Stomach (tissue), 9 donors: ENCODE data around the gene WFDC6. TPM values are rescaled to one million over a fixed set of nuclear protein-coding genes. Genes with fewer than 3 reads are reported as not detected.
A peak's percentile ranks its signal among the peaks of the same experiment; 100 is the strongest.

Experiments used
- DNase-seq, 2 donors: peaks; one replicate each; pipeline versions ENCODE4 v3.0.0 to v3.0.0-alpha.2; 2013 to 2019
- H3K27ac ChIP-seq, 5 donors: fragments of 200-600 bp in 4 of 5; sonication (generic) in 4 of 5; one replicate each; pipeline ENCODE4 v1.5.1; 2013 to 2019; ENCODE audit warnings: mild to moderate bottlenecking in 1 of 5, moderate library complexity in 1 of 5
- H3K27me3 ChIP-seq, 3 donors: fragments of 200-600 bp; sonication (generic); one replicate each; pipeline ENCODE4 v1.5.1; 2017 to 2019; ENCODE audit warnings: mixed run types in 1 of 3
- H3K36me3 ChIP-seq, 4 donors: fragments of 200-600 bp; sonication (generic); 1 replicate in 3 of 4; 2 replicates in 1 of 4; pipeline ENCODE4 v1.5.1; 2016 to 2019
- H3K4me1 ChIP-seq, 4 donors: fragments of 200-600 bp; sonication (generic); one replicate each; pipeline ENCODE4 v1.5.1; 2016 to 2019
- H3K4me3 ChIP-seq, 4 donors: fragments of 200-600 bp; sonication (generic) in 3 of 4; one replicate each; pipeline ENCODE4 v1.5.1; 2016 to 2019; ENCODE audit warnings: mild to moderate bottlenecking in 1 of 4
- H3K9me3 ChIP-seq, 4 donors: fragments of 200-600 bp; sonication (generic); one replicate each; pipeline ENCODE4 v1.5.1; 2016 to 2019
- CTCF ChIP-seq, 7 experiments: fragments of 450-650 bp in 4 of 7; fragments of 200-600 bp in 3 of 7; sonication (generic) in 3 of 7; IDR thresholded peaks; one replicate each; pipeline ENCODE4 v1.5.1; 2016 to 2019; ENCODE audit warnings: antibody characterized with exemption in 7 of 7, control low read depth in 2 of 7, mild to moderate bottlenecking in 1 of 7
- EP300 ChIP-seq: sonication (generic); formaldehyde crosslinking; IDR thresholded peaks from one replicate; pipeline ENCODE4 v1.6.1; 2017; ENCODE audit warnings: antibody characterized with exemption
- POLR2A ChIP-seq, 4 donors: fragments of 450-650 bp; IDR thresholded peaks; one replicate each; pipeline ENCODE4 v1.6.1; 2016; ENCODE audit warnings: antibody characterized with exemption in 4 of 4, control low read depth in 2 of 4, mild to moderate bottlenecking in 1 of 4, moderate library complexity in 1 of 4
- POLR2AphosphoS5 ChIP-seq, 3 donors: sonication (generic); formaldehyde crosslinking; IDR thresholded peaks; one replicate each; pipeline ENCODE4 v1.6.1; 2016; ENCODE audit warnings: antibody characterized with exemption in 3 of 3
- WGBS, 5 donors: extraction: QIAGEN DNeasy Blood & Tissue Kit in 3 of 5; methylation state at CpG; one replicate each; pipeline versions ENCODE4 v1.1.5 to v1.1.7; 2013 to 2018; 5-methylcytosine and 5-hydroxymethylcytosine counted together
- intact Hi-C: fragments of 100-400 bp; cut with DNase I; formaldehyde crosslinking; loops from one replicate; pipeline ENCODE4 v1.15.1; 2023; ENCODE audit warnings: low total_unique reads
- polyA plus RNA-seq, 3 donors: library from polyadenylated mRNA; stranded (reverse); fragments of 200-250 nt; gene quantifications; one replicate each; pipeline ENCODE4 v1.2.3, GENCODE V29; 2013
- total RNA-seq, 5 donors: library from RNA; depleted of rRNA; stranded (reverse); fragments of >200 nt; gene quantifications; one replicate each; pipeline versions ENCODE4 v1.1.0 to v1.2.3, GENCODE V29; 2014 to 2016
- donor health status: healthy with polysubstance abuse.
- donor health status: Bipolar disorder and iron deficiency.
- donor health status: healthy.

The WFDC6 gene
- total and polyA plus RNA-seq, 8 donors, result not detected

DNA sequence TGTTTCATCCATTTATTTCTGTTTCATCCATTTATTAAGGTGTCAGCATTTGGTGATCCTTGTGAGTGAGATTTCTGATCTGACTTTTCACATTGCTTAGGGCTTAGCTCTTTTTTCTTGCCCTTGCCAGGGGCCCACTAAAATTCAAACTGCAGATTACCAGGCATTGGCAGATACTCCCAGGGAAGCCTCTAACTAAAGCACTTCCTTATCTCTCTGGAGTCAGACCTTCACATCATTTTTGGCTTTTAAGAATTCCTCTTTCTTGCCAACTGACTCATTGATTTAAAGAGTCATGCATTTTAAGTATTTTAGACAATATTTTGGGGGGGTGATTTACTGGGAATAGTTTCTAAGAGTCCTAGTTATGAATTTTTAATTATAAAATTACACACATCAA, 42.4 kb upstream of the WFDC6 start:
- intact Hi-C loops, result no loop called here
- no peak overlapping the region for H3K27ac ChIP-seq
- no peak overlapping the region for H3K4me3 ChIP-seq
- peaks cover 0 to 33% (median 3%) of the 10 kb centered on the region in 3 donors for H3K27me3 ChIP-seq
- TF ChIP-seq CTCF (IDR thresholded peaks at IDR 0.05) (no peak), POLR2AphosphoS5 (IDR thresholded peaks at IDR 0.05) (no peak), EP300 (no peak), POLR2A (IDR thresholded peaks at IDR 0.05) (no peak)
- H3K4me1 ChIP-seq, result no peaks in the 10 kb centered on the region
- no peak for DNase-seq
- no peaks in the 10 kb centered on the region for H3K9me3 ChIP-seq
- no peaks in the 10 kb centered on the region for H3K36me3 ChIP-seq

- intact Hi-C loops, result no loop called here
- Histone ChIP-seq H3K4me1 (no peaks in the 10 kb centered on the region), H3K4me3 (no peak within 1 kb of the TSS), H3K36me3 (no peaks in the 10 kb centered on the region), H3K27me3 (peaks cover 0 to 31% (median 3%) of the 10 kb centered on the region in 3 donors), H3K9me3 (no peaks in the 10 kb centered on the region), H3K27ac (no peak within 1 kb of the TSS)
- no peak for DNase-seq
- TF ChIP-seq EP300 (no peak), POLR2AphosphoS5 (IDR thresholded peaks at IDR 0.05) (no peak), CTCF (IDR thresholded peaks at IDR 0.05) (no peak), POLR2A (IDR thresholded peaks at IDR 0.05) (no peak)
- 73 to 80% (median 75%) methylated on average over 4 of the region's 4 CpGs for WGBS, 5 donors
Measured at GRCh38 chr20:45579184-45579583, 39.9 kb upstream of the WFDC6 start, which contains the start of gene WFDC8. WFDC8 (minus strand) TSS chr20:45579284; CDS start chr20:45579247, 37 bp downstream.

GRCh38 chr20:45578231-45578630, 38.9 kb upstream of the WFDC6 start:
- no peak overlapping the region for H3K27ac ChIP-seq
- no peak for TF ChIP-seq CTCF (IDR thresholded peaks at IDR 0.05)
- no peak for TF ChIP-seq EP300
- TF ChIP-seq POLR2AphosphoS5 (IDR thresholded peaks at IDR 0.05), result no peak
- no peak for TF ChIP-seq POLR2A (IDR thresholded peaks at IDR 0.05)
- WGBS, 5 donors, result 76 to 97% (median 83%) methylated on average over 1 of the region's 1 CpG
- no peaks in the 10 kb centered on the region for H3K9me3 ChIP-seq
- no peaks in the 10 kb centered on the region for H3K4me1 ChIP-seq
- intact Hi-C loops, result no loop called here
- H3K27me3 ChIP-seq, result peaks cover 0 to 22% (median 3%) of the 10 kb centered on the region in 3 donors
- no peak overlapping the region for H3K4me3 ChIP-seq
- DNase-seq, result peak in 1 of 2 donors; percentile 3
- no peaks in the 10 kb centered on the region for H3K36me3 ChIP-seq

DNA sequence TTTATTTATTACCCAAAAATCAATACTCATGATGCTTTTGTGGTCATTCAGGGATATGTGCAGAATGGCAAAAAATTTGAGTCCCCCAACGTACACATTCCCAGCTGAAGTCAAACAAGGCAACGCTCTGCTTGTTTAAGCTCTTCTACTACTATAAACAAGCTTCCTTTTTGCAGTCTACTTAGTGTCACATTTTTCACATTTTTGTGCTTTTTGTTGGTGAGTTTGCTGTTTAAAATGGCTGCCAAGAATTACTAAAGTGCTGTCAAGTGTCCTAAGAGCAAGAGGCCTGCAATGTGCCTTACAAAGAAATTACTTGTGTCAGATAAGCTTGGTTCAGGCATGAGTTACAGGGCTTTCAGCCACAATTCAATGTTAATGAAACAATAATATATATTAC, 37.7 kb upstream of the WFDC6 start:
- intact Hi-C loops, result no loop called here
- peak in 1 of 2 donors; percentile 30 for DNase-seq
- H3K36me3 ChIP-seq, result no peaks in the 10 kb centered on the region

More for the DNA sequence above, 37.7 kb upstream of the WFDC6 start:
- no peak overlapping the region for H3K4me3 ChIP-seq
- no peaks in the 10 kb centered on the region for H3K4me1 ChIP-seq
- H3K9me3 ChIP-seq, result no peaks in the 10 kb centered on the region
- no peak for TF ChIP-seq CTCF (IDR thresholded peaks at IDR 0.05)
- no peak for TF ChIP-seq EP300
- no peak for TF ChIP-seq POLR2A (IDR thresholded peaks at IDR 0.05)
- no peak for TF ChIP-seq POLR2AphosphoS5 (IDR thresholded peaks at IDR 0.05)
- H3K27ac ChIP-seq, result no peak overlapping the region
- 15 to 40% (median 24%) methylated on average over 2 of the region's 2 CpGs for WGBS, 5 donors
- H3K27me3 ChIP-seq, result peaks cover 0 to 17% (median 3%) of the 10 kb centered on the region in 3 donors
